Measurements from ENCODE around the gene LY6G5B. TPM values are rescaled to one million over a fixed set of nuclear protein-coding genes. Genes with fewer than 3 reads are reported as not detected.
A peak's percentile ranks its signal among the peaks of the same experiment; 100 is the strongest.

LY6G5B gene
- total and polyA plus RNA-seq, 4 experiments from 2014 or later: 0.98 to 39.8 (median 39.3) TPM; not detected in 1

DNA sequence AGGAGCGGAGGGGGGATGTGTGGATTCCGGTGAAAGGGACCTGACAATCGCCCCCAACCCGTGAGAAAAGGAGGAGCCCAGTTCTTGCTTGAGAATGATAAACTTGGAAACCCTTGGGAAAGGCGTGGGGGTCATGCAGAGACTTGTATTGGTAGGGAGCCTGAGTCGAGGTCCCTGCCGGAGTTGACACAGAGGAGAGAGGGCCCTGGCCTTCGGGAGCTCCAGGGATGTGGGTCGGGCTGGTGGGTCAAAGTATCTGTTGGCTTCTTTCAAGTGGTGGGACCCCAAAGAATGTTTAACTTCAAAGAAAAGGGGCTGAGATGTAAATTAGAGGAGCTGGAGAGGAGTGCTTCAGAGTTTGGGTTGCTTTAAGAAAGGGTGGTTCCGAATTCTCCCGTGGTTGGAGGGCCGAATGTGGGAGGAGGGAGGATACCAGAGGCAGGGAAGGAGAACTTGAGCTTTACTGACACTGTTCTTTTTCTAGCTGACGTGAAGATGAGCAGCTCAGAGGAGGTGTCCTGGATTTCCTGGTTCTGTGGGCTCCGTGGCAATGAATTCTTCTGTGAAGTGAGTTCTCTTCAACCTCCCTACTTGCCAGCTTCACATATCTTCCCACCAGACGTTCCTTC lies 3.3 kb upstream of the LY6G5B start:
- DNase-seq: no peak
- ChIA-PET CTCF (ENCODE audit: partially characterized antibody) (interaction anchor here (1.0 to 4.6 kb wide), 3 partner anchors 13 to 164 kb away, joined by 3 to 28 read pairs (median 3); partner anchors contain the start of genes APOM, BAG6 and DDX39B), POLR2A (ENCODE audit: partially characterized antibody) (interaction anchor here (0.6 to 8.6 kb wide), 11 partner anchors 13 to 236 kb away, joined by 3 to 269 read pairs (median 4); partner anchors contain the start of genes ABHD16A, APOM, BAG6 and HSPA1B)
- H3K4me3 Mint-ChIP-seq: peak overlapping the region; percentile 89 to 100 (median 96)
- Histone ChIP-seq H3K9me3 (ENCODE audit: control insufficient read depth in 1 of 2, low read length in 2 of 2) (no peaks in the 10 kb centered on the region), H3K36me3 (ENCODE audit: insufficient read depth, low read length) (peaks cover 55% of the 10 kb centered on the region), H3K4me3 (ENCODE audit: low read length in 2 of 2) (peak overlapping the region; percentile 94 to 96), H3K4me1 (ENCODE audit: insufficient read depth, low read length) (peaks cover 52% of the 10 kb centered on the region), H3K27me3 (ENCODE audit: insufficient read depth, low read length) (no peaks in the 10 kb centered on the region), H3K27ac (ENCODE audit: low read depth, low read length) (peak overlapping the region; percentile 92)
- no peaks in the 10 kb centered on the region for H3K9me3 Mint-ChIP-seq
- peak overlapping the region; percentile 94 to 100 (median 99) for H3K27ac Mint-ChIP-seq
- peaks cover 47 to 72% of the 10 kb centered on the region in 2 donors for H3K36me3 Mint-ChIP-seq
- intact Hi-C loops (cut with micrococcal nuclease): loop anchor here (5.0 to 10.0 kb wide), 2 partner anchors 231 to 1538 kb away; partner anchors contain the start of genes EHMT2, HSD17B8, RING1 and RXRB
- H3K4me1 Mint-ChIP-seq: peaks cover 29 to 60% (median 45%) of the 10 kb centered on the region in 4 donors
- H3K27me3 Mint-ChIP-seq: no peaks in the 10 kb centered on the region

DNA sequence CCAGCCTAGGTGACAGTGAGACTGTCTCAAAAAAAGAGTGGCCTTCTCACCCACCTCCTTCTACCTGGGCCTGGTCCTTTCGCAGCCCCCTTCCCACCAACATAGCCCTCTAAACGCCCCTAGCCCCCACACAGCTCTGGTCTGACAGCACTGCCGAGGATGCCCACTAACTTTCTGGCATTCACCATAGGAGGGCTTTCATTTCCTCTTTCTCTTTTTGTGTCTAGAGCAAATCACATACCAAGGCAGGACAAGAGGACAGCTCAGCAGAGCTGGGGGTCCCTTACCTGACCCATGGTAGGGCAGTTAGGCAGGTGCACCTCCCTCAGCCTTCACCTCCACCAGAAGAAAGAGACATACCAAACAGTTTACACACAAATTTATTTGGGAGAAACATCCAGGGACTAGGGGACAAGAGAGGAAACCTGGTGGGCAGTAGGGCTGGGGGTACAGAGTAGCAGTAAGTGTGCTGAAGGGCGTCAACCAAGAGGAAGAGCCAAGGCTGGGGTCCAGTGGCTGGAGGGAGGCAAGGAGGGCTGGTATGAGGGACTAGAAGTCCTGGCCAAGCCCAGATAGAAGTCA lies 6.6 kb downstream of the LY6G5B start:
- Histone ChIP-seq H3K36me3 (ENCODE audit: insufficient read depth, low read length) (peaks cover 20% of the 10 kb centered on the region), H3K4me3 (ENCODE audit: low read length in 2 of 2) (no peak overlapping the region), H3K9me3 (ENCODE audit: control insufficient read depth in 1 of 2, low read length in 2 of 2) (no peaks in the 10 kb centered on the region), H3K27ac (ENCODE audit: low read depth, low read length) (no peak overlapping the region), H3K4me1 (ENCODE audit: insufficient read depth, low read length) (peaks cover 15% of the 10 kb centered on the region), H3K27me3 (ENCODE audit: insufficient read depth, low read length) (no peaks in the 10 kb centered on the region)
- CTCF ChIA-PET (ENCODE audit: partially characterized antibody): no interaction called here
- POLR2A ChIA-PET (ENCODE audit: partially characterized antibody): interaction anchor here (1.4 kb wide), 1 partner anchor 24 kb away, joined by 5 read pairs; the partner anchor contains the start of gene BAG6
- intact Hi-C loops (cut with micrococcal nuclease): no loop called here
- Mint-ChIP-seq H3K4me3 (no peak overlapping the region), H3K27ac (peak overlapping the region in 3 of 7 donors; percentile 5 to 89 (median 72)), H3K4me1 (peaks cover 8 to 24% (median 12%) of the 10 kb centered on the region in 4 donors), H3K36me3 (peaks cover 11 to 24% of the 10 kb centered on the region in 2 donors), H3K27me3 (no peaks in the 10 kb centered on the region), H3K9me3 (no peaks in the 10 kb centered on the region)
- no peak for DNase-seq

- H3K9me3 ChIP-seq (ENCODE audit: control insufficient read depth in 1 of 2, low read length in 2 of 2): no peaks in the 10 kb centered on the region
- Mint-ChIP-seq H3K9me3 (no peaks in the 10 kb centered on the region), H3K4me3 (no peak overlapping the region), H3K27me3 (no peaks in the 10 kb centered on the region), H3K36me3 (peaks cover 11 to 19% of the 10 kb centered on the region in 2 donors), H3K27ac (peak overlapping the region in 2 of 7 donors; percentile 72 to 89), H3K4me1 (peaks cover 11 to 27% (median 15%) of the 10 kb centered on the region in 4 donors)
- CTCF ChIA-PET (ENCODE audit: partially characterized antibody): interaction anchor here (1.1 kb wide), 1 partner anchor 213 kb away, joined by 3 read pairs; no protein-coding TSS in a partner anchor
- no peak overlapping the region for H3K27ac ChIP-seq (ENCODE audit: low read depth, low read length)
- no peak overlapping the region for H3K4me3 ChIP-seq (ENCODE audit: low read length in 2 of 2)
- H3K4me1 ChIP-seq (ENCODE audit: insufficient read depth, low read length): peaks cover 19% of the 10 kb centered on the region
- POLR2A ChIA-PET (ENCODE audit: partially characterized antibody): no interaction called here
- H3K36me3 ChIP-seq (ENCODE audit: insufficient read depth, low read length): peaks cover 15% of the 10 kb centered on the region
- intact Hi-C loops (cut with micrococcal nuclease): no loop called here
- no peak for DNase-seq
- H3K27me3 ChIP-seq (ENCODE audit: insufficient read depth, low read length): no peaks in the 10 kb centered on the region
Observed at GRCh38 chr6:31676904-31677303, 7.1 kb downstream of the LY6G5B start.

DNA sequence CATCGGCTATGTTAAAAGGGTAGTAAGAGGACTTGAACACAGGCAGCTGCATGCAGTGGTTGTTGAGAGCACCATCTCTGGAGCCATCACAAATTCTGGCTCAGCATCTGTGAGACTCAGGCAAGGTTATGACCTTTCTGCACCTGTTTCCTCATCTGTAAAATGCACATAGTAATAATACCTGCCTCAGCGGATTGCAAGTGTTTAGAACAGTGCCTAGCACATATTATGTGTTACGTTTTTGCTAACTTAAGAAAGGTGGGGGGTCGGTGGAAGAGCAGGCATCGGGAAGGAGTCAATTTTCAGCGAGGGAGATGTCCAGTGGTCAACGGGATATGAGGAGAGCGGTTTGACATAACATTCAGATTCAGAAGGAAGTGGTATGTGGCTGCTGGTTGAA lies 8.2 kb downstream of the LY6G5B start:
- Histone ChIP-seq H3K27ac (ENCODE audit: low read depth, low read length) (no peak overlapping the region), H3K4me3 (ENCODE audit: low read length in 2 of 2) (no peak overlapping the region), H3K4me1 (ENCODE audit: insufficient read depth, low read length) (peaks cover 19% of the 10 kb centered on the region), H3K9me3 (ENCODE audit: control insufficient read depth in 1 of 2, low read length in 2 of 2) (no peaks in the 10 kb centered on the region), H3K27me3 (ENCODE audit: insufficient read depth, low read length) (no peaks in the 10 kb centered on the region), H3K36me3 (ENCODE audit: insufficient read depth, low read length) (peaks cover 5% of the 10 kb centered on the region)
- ChIA-PET POLR2A (ENCODE audit: partially characterized antibody) (interaction anchor here (0.6 to 1.2 kb wide), 2 partner anchors 25 to 103 kb away, joined by 3 read pairs; partner anchors contain the start of gene TNF), CTCF (ENCODE audit: partially characterized antibody) (interaction anchor here (1.1 to 1.3 kb wide), 4 partner anchors 12 to 212 kb away, joined by 3 to 4 read pairs (median 3); partner anchors contain the start of gene HSPA1B)
- intact Hi-C loops (cut with micrococcal nuclease): no loop called here
- peaks cover 11 to 27% (median 16%) of the 10 kb centered on the region in 4 donors for H3K4me1 Mint-ChIP-seq
- no peaks in the 10 kb centered on the region for H3K9me3 Mint-ChIP-seq
- peaks cover 6 to 12% of the 10 kb centered on the region in 2 donors for H3K36me3 Mint-ChIP-seq
- H3K27ac Mint-ChIP-seq: peak overlapping the region in 3 of 7 donors; percentile 5 to 61 (median 22)
- H3K4me3 Mint-ChIP-seq: peak overlapping the region in 2 of 8 donors; percentile 3 to 50
- DNase-seq: no peak
- H3K27me3 Mint-ChIP-seq: no peaks in the 10 kb centered on the region

GRCh38 chr6:31680226-31681134 lies 10.7 kb downstream of the LY6G5B start, which contains the start of gene LY6G5C:
TSS of gene LY6G5C (minus strand) at chr6:31681067. CDS start at chr6:31680373, 694 bp downstream.
- H3K9me3 ChIP-seq (ENCODE audit: control insufficient read depth in 1 of 2, low read length in 2 of 2): no peaks in the 10 kb centered on the region
- peaks cover 19% of the 10 kb centered on the region for H3K4me1 ChIP-seq (ENCODE audit: insufficient read depth, low read length)
- H3K27me3 Mint-ChIP-seq: no peaks in the 10 kb centered on the region
- H3K4me3 ChIP-seq (ENCODE audit: low read length in 2 of 2): peak within 1 kb of the TSS; percentile 69 to 70
- H3K36me3 ChIP-seq (ENCODE audit: insufficient read depth, low read length): no peaks in the 10 kb centered on the region
- ChIA-PET POLR2A (ENCODE audit: partially characterized antibody) (interaction anchor here (0.7 to 2.1 kb wide), 15 partner anchors 14 to 183 kb away, joined by 3 to 13 read pairs (median 5); partner anchors contain the start of genes ABHD16A, BAG6, CSNK2B and GPANK1), CTCF (ENCODE audit: partially characterized antibody) (interaction anchor here (0.7 to 2.1 kb wide), 24 partner anchors 9 to 1085 kb away, joined by 3 to 11 read pairs (median 4); partner anchors contain the start of genes ABHD16A, CLIC1, DXO and GPANK1)
- H3K4me1 Mint-ChIP-seq: peaks cover 11 to 27% (median 16%) of the 10 kb centered on the region in 4 donors
- peak within 1 kb of the TSS; percentile 77 to 92 (median 86) for H3K27ac Mint-ChIP-seq
- H3K9me3 Mint-ChIP-seq: no peaks in the 10 kb centered on the region
- peaks cover 0 to 4% of the 10 kb centered on the region in 2 donors for H3K36me3 Mint-ChIP-seq
- H3K27me3 ChIP-seq (ENCODE audit: insufficient read depth, low read length): no peaks in the 10 kb centered on the region
- H3K27ac ChIP-seq (ENCODE audit: low read depth, low read length): peak within 1 kb of the TSS; percentile 51
- intact Hi-C loops (cut with micrococcal nuclease): loop anchor here (1.0 to 5.0 kb wide), 5 partner anchors 16 to 184 kb away; partner anchors contain the start of genes ABHD16A, CLIC1 and GPANK1
- DNase-seq: peak in 4 of 5 donors; percentile 51 to 59 (median 56)
- H3K4me3 Mint-ChIP-seq: peak within 1 kb of the TSS; percentile 86 to 91 (median 90)

DNA sequence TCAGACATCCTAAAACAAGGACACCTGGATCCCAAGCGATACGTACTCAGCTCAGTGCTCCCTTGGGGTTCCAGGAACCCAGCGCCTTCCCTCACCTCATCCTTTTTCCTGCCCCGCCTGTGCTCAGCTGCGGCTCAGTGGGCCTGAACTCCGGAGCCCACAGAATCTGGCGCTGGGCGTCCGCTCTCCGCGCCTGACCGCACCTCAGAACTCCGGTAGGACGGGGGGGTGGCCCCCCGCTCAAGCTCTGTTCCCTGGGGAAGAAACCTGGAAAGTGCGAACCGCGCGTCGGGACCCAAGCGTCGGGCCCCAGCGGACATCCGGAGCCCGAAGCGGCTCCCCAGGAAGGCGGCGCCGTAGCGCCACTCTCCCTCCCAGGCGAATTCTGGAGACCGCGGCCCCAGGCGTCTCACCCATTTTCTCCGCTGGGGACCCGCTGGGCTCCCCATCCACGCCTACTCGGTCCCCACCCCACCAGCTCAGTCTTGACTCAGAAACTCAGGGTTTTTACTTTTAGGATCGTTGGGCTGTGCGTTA lies 11.4 kb downstream of the LY6G5B start:
- Histone ChIP-seq H3K4me3 (ENCODE audit: low read length in 2 of 2) (peak overlapping the region; percentile 69 to 70), H3K36me3 (ENCODE audit: insufficient read depth, low read length) (peaks cover 5% of the 10 kb centered on the region), H3K9me3 (ENCODE audit: control insufficient read depth in 1 of 2, low read length in 2 of 2) (no peaks in the 10 kb centered on the region), H3K27me3 (ENCODE audit: insufficient read depth, low read length) (no peaks in the 10 kb centered on the region), H3K27ac (ENCODE audit: low read depth, low read length) (peak overlapping the region; percentile 51), H3K4me1 (ENCODE audit: insufficient read depth, low read length) (peaks cover 19% of the 10 kb centered on the region)
- intact Hi-C loops (cut with micrococcal nuclease): loop anchor here (2.0 to 5.0 kb wide), 3 partner anchors 16 to 56 kb away; partner anchors contain the start of genes ABHD16A, CLIC1 and GPANK1
- peaks cover 11 to 27% (median 16%) of the 10 kb centered on the region in 4 donors for H3K4me1 Mint-ChIP-seq
- ChIA-PET POLR2A (ENCODE audit: partially characterized antibody) (interaction anchor here (0.7 to 2.1 kb wide), 15 partner anchors 14 to 183 kb away, joined by 3 to 13 read pairs (median 5); partner anchors contain the start of genes ABHD16A, BAG6, CSNK2B and GPANK1), CTCF (ENCODE audit: partially characterized antibody) (interaction anchor here (0.7 to 2.1 kb wide), 24 partner anchors 8 to 1086 kb away, joined by 3 to 11 read pairs (median 4); partner anchors contain the start of genes ABHD16A, CLIC1, DXO and GPANK1)
- peak in 4 of 5 donors; percentile 17 to 43 (median 28) for DNase-seq
- no peaks in the 10 kb centered on the region for H3K9me3 Mint-ChIP-seq
- H3K36me3 Mint-ChIP-seq: peaks cover 2 to 8% of the 10 kb centered on the region in 2 donors
- peak overlapping the region; percentile 55 to 87 (median 77) for H3K27ac Mint-ChIP-seq
- H3K4me3 Mint-ChIP-seq: peak overlapping the region; percentile 86 to 91 (median 90)
- no peaks in the 10 kb centered on the region for H3K27me3 Mint-ChIP-seq
